OCI-LY3 (cell line): ENCODE results near the gene ABI1.

Experiments used
- CTCF ChIP-seq: fragments of 200-600, 300-600 bp; sonication (generic); IDR thresholded peaks from 2 replicates; pipeline ENCODE4 v1.5.1; 2014; ENCODE audit warnings: antibody characterized with exemption, low read length, low read depth
- EZH2phosphoT487 ChIP-seq: fragments of 200-600 bp; shearing (Covaris generic); IDR thresholded peaks from 2 replicates; pipeline ENCODE4 v1.6.1; 2018; ENCODE audit warnings: antibody characterized with exemption, mixed run types, low read depth

DNA sequence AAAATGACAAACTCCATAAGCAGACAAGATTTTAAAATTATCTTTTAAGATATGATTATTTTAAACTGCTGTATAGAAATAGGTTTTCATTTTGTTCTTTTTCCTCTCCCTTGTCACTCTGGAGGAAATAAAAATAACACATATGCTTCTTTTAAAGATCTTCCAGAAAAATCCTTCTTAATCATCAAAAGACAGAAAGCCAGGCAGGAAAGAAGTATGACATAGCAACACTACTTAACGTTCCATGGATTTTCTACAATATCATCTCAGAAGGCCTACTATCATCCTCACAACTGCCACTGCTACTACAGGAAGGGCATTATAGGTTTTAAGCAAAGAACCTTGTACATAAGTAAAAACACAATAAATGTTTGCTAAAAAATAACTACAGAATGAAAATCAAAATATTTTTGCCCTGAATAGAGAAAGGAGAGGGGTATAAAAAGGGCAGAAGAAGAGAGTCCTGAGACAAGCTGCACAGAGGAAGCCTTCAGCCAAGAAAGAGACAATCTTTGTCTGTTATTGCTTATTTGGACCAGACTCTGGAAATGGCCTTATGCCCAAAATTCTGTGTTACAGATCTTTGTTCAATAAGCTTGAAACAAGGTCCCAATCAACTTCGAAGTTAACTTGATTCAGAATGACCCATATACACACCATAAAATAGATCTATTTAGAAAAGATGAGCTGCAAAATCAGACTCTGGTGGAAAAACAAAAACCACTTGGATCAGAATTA, 67.8 kb downstream of the ABI1 start:
- TF ChIP-seq CTCF, result no peak
- TF ChIP-seq EZH2phosphoT487, result no peak
